ENCODE measurements around the gene ABL2.

Gene ABL2

GRCh38 chr1:179205284-179205683 lies 24.2 kb downstream of the ABL2 start:
- TF ChIP-seq CREB1 (IDR thresholded peaks at IDR 0.05; ENCODE audit: low read depth) (no peak), EP300 (IDR thresholded peaks at IDR 0.05; ENCODE audit: borderline replicate concordance) (no peak), USF1 (IDR thresholded peaks at IDR 0.05) (no peak), FOXM1 (IDR thresholded peaks at IDR 0.05; ENCODE audit: borderline replicate concordance, low read depth) (no peak), TAF1 (IDR thresholded peaks at IDR 0.05; ENCODE audit: low read depth) (no peak), EGR1 (IDR thresholded peaks at IDR 0.05) (no peak), NFIC (IDR thresholded peaks at IDR 0.05) (no peak), RAD21 (IDR thresholded peaks at IDR 0.05; ENCODE audit: low read depth) (no peak), ZBTB7A (IDR thresholded peaks at IDR 0.05; ENCODE audit: low read depth) (no peak), TCF12 (IDR thresholded peaks at IDR 0.05; ENCODE audit: low read depth) (no peak), MAX (IDR thresholded peaks at IDR 0.05) (no peak), YY1 (IDR thresholded peaks at IDR 0.05; ENCODE audit: low read depth) (no peak), TEAD4 (IDR thresholded peaks at IDR 0.05) (no peak), CEBPB (IDR thresholded peaks at IDR 0.05) (no peak), REST (IDR thresholded peaks at IDR 0.05; ENCODE audit: low read depth) (no peak)

GRCh38 chr1:179202161-179202560 lies 27.3 kb downstream of the ABL2 start:
- TF ChIP-seq EP300 (IDR thresholded peaks at IDR 0.05; ENCODE audit: borderline replicate concordance) (no peak), MAX (IDR thresholded peaks at IDR 0.05) (no peak), FOXM1 (IDR thresholded peaks at IDR 0.05; ENCODE audit: borderline replicate concordance, low read depth) (no peak), USF1 (IDR thresholded peaks at IDR 0.05) (no peak), RAD21 (IDR thresholded peaks at IDR 0.05; ENCODE audit: low read depth) (no peak), NFIC (IDR thresholded peaks at IDR 0.05) (no peak), REST (IDR thresholded peaks at IDR 0.05; ENCODE audit: low read depth) (no peak), EGR1 (IDR thresholded peaks at IDR 0.05) (no peak), YY1 (IDR thresholded peaks at IDR 0.05; ENCODE audit: low read depth) (no peak), ZBTB7A (IDR thresholded peaks at IDR 0.05; ENCODE audit: low read depth) (no peak), TCF12 (IDR thresholded peaks at IDR 0.05; ENCODE audit: low read depth) (no peak), CEBPB (IDR thresholded peaks at IDR 0.05) (no peak), CREB1 (IDR thresholded peaks at IDR 0.05; ENCODE audit: low read depth) (no peak), TAF1 (IDR thresholded peaks at IDR 0.05; ENCODE audit: low read depth) (no peak), TEAD4 (IDR thresholded peaks at IDR 0.05) (no peak)

GRCh38 chr1:179200586-179200985 lies 28.9 kb downstream of the ABL2 start:
- TF ChIP-seq RAD21 (IDR thresholded peaks at IDR 0.05; ENCODE audit: low read depth) (no peak), REST (IDR thresholded peaks at IDR 0.05; ENCODE audit: low read depth) (no peak), CREB1 (IDR thresholded peaks at IDR 0.05; ENCODE audit: low read depth) (no peak), MAX (IDR thresholded peaks at IDR 0.05) (no peak), CEBPB (IDR thresholded peaks at IDR 0.05) (no peak), YY1 (IDR thresholded peaks at IDR 0.05; ENCODE audit: low read depth) (no peak), ZBTB7A (IDR thresholded peaks at IDR 0.05; ENCODE audit: low read depth) (no peak), NFIC (IDR thresholded peaks at IDR 0.05) (no peak), USF1 (IDR thresholded peaks at IDR 0.05) (no peak), TCF12 (IDR thresholded peaks at IDR 0.05; ENCODE audit: low read depth) (no peak), FOXM1 (IDR thresholded peaks at IDR 0.05; ENCODE audit: borderline replicate concordance, low read depth) (no peak), TEAD4 (IDR thresholded peaks at IDR 0.05) (no peak), TAF1 (IDR thresholded peaks at IDR 0.05; ENCODE audit: low read depth) (no peak)
